Mammary epithelial cell (primary cell): ENCODE measurements around the gene INSYN2B.

Experiments used
- CTCF ChIP-seq, 2 donors: IDR thresholded peaks in 1 of 2; conservative IDR thresholded peaks in 1 of 2; 2 replicates each; pipeline ENCODE4 v1.5.1; 2011 to 2012; ENCODE audit warnings: inconsistent platforms in 2 of 2, low read length in 2 of 2, mild to moderate bottlenecking in 2 of 2, control low read depth in 1 of 2, low read depth in 1 of 2; ENCODE audit not compliant: insufficient read depth in 1 of 2; ENCODE audit errors: extremely low read depth in 1 of 2
- EZH2 ChIP-seq: IDR thresholded peaks from 2 replicates; pipeline ENCODE4 v1.6.1; 2012; ENCODE audit warnings: low read length, inconsistent platforms, borderline replicate concordance

- TF ChIP-seq CTCF (conservative IDR thresholded peaks at IDR 0.05 in 1 of 2, IDR thresholded peaks at IDR 0.05 in 1 of 2; ENCODE audit: extremely low read depth in 1 of 2, insufficient read depth in 1 of 2, low read depth in 1 of 2, low read length in 2 of 2) (no peak), EZH2 (no peak)
Measured at GRCh38 chr5:169993485-169993790, 13.1 kb upstream of the INSYN2B start.
